Measurements from ENCODE around the gene SNX22.

DNA sequence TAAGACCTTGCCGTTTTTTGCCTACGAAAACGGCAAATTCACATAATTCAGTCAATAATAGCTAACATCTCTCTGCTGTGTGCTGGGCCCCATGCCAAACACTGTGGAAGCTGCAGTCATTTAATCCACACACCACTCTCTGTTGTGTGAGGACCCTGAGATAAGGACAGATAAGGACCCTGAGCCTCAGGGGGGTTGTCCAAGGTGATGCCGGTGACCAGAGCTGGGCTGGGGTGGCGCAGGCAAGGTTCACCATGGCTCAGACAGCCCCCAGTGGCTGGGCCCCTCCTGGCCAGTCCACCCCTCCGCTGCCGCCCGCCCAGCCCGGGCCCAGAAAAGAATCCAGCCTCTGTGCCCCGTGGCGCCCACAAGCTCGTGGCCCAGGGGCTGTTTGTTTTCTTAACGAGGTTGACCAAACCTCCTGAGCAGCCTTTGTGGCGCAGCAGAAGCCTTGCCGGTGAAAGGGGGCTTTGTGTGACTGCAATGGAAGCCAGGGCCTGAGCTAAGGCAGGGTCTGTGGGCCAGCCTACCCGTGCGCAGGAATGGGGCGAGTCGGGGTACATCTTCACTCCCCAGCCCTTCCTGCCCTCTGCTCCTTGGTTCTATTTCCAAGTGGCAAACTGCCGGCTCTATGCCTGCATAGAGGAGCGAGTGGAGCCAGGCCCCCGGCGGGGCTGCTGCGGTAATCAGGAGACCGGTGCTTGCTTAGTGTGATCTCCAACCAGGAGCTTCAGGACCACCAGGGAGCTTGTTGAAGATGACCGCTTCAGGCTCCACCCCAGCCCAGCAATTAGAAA, 4.4 kb upstream of the SNX22 start:
- TF ChIP-seq, protein P1, sequence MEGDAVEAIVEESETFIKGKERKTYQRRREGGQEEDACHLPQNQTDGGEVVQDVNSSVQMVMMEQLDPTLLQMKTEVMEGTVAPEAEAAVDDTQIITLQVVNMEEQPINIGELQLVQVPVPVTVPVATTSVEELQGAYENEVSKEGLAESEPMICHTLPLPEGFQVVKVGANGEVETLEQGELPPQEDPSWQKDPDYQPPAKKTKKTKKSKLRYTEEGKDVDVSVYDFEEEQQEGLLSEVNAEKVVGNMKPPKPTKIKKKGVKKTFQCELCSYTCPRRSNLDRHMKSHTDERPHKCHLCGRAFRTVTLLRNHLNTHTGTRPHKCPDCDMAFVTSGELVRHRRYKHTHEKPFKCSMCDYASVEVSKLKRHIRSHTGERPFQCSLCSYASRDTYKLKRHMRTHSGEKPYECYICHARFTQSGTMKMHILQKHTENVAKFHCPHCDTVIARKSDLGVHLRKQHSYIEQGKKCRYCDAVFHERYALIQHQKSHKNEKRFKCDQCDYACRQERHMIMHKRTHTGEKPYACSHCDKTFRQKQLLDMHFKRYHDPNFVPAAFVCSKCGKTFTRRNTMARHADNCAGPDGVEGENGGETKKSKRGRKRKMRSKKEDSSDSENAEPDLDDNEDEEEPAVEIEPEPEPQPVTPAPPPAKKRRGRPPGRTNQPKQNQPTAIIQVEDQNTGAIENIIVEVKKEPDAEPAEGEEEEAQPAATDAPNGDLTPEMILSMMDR (IDR thresholded peaks at IDR 0.05; ENCODE audit: low read length): no peak
- TF ChIP-seq EZH2phosphoT487 (IDR thresholded peaks at IDR 0.05; ENCODE audit: low read length): no peak
- no peak for TF ChIP-seq EZH2 (optimal IDR thresholded peaks at IDR 0.05; ENCODE audit: low read depth, low read length)
